ENCODE results near the gene CD82. TPM values are rescaled to one million over a fixed set of nuclear protein-coding genes. Genes with fewer than 3 reads are reported as not detected.

Gene CD82
- total RNA-seq, 4 donors from 2014 or later, result 10.2 to 26.3 (median 20.8) TPM

- Histone ChIP-seq H3K27ac (no peak overlapping the region), H3K4me3 (no peak overlapping the region), H3K27me3 (no peaks in the 10 kb centered on the region), H3K4me1 (no peaks in the 10 kb centered on the region), H3K9me3 (no peaks in the 10 kb centered on the region), H3K36me3 (no peaks in the 10 kb centered on the region)
- TF ChIP-seq CTCF (IDR thresholded peaks at IDR 0.05) (no peak), POLR2A (IDR thresholded peaks at IDR 0.05) (no peak)
- intact Hi-C loops (cut with DNase I; ENCODE audit: low total_unique reads), result no loop called here
- DNase-seq, result no peak
These were observed 11.9 kb downstream of the CD82 start for GRCh38 chr11:44577231-44577830.

- no peak overlapping the region for H3K4me3 ChIP-seq
- H3K4me1 ChIP-seq, result no peaks in the 10 kb centered on the region
- no peaks in the 10 kb centered on the region for H3K9me3 ChIP-seq
- intact Hi-C loops (cut with DNase I; ENCODE audit: low total_unique reads), result no loop called here
- no peaks in the 10 kb centered on the region for H3K36me3 ChIP-seq
- no peaks in the 10 kb centered on the region for H3K27me3 ChIP-seq
- TF ChIP-seq POLR2A (IDR thresholded peaks at IDR 0.05) (no peak), CTCF (IDR thresholded peaks at IDR 0.05) (no peak)
- no peak overlapping the region for H3K27ac ChIP-seq
- no peak for DNase-seq
These were observed 12.8 kb downstream of the CD82 start for GRCh38 chr11:44578279-44578678.

- H3K4me3 ChIP-seq, result no peak overlapping the region
- intact Hi-C loops (cut with DNase I; ENCODE audit: low total_unique reads), result no loop called here
- no peaks in the 10 kb centered on the region for H3K36me3 ChIP-seq
- H3K9me3 ChIP-seq, result no peaks in the 10 kb centered on the region
- no peaks in the 10 kb centered on the region for H3K27me3 ChIP-seq
- TF ChIP-seq CTCF (IDR thresholded peaks at IDR 0.05), result no peak
- TF ChIP-seq POLR2A (IDR thresholded peaks at IDR 0.05), result no peak
- DNase-seq, result no peak
- no peaks in the 10 kb centered on the region for H3K4me1 ChIP-seq
- no peak overlapping the region for H3K27ac ChIP-seq
These were observed 13.9 kb downstream of the CD82 start for GRCh38 chr11:44579302-44579761.

GRCh38 chr11:44580701-44581100, 15.2 kb downstream of the CD82 start:
- no peaks in the 10 kb centered on the region for H3K4me1 ChIP-seq
- H3K4me3 ChIP-seq, result no peak overlapping the region
- intact Hi-C loops (cut with DNase I; ENCODE audit: low total_unique reads), result no loop called here

GRCh38 chr11:44581246-44581645, 15.8 kb downstream of the CD82 start:
- TF ChIP-seq POLR2A (IDR thresholded peaks at IDR 0.05) (no peak), CTCF (IDR thresholded peaks at IDR 0.05) (no peak)
- Histone ChIP-seq H3K9me3 (no peaks in the 10 kb centered on the region), H3K27me3 (no peaks in the 10 kb centered on the region), H3K4me1 (no peaks in the 10 kb centered on the region), H3K4me3 (no peak overlapping the region), H3K27ac (no peak overlapping the region), H3K36me3 (no peaks in the 10 kb centered on the region)
- intact Hi-C loops (cut with DNase I; ENCODE audit: low total_unique reads), result no loop called here
- DNase-seq, result no peak

More at GRCh38 chr11:44580701-44581100, 15.2 kb downstream of the CD82 start:
- H3K9me3 ChIP-seq, result no peaks in the 10 kb centered on the region
- no peak overlapping the region for H3K27ac ChIP-seq
- DNase-seq, result no peak
- no peaks in the 10 kb centered on the region for H3K27me3 ChIP-seq
- no peaks in the 10 kb centered on the region for H3K36me3 ChIP-seq
- TF ChIP-seq POLR2A (IDR thresholded peaks at IDR 0.05) (no peak), CTCF (IDR thresholded peaks at IDR 0.05) (no peak)
